ENCODE results near the gene SEL1L. TPM values are rescaled to one million over a fixed set of nuclear protein-coding genes. Genes with fewer than 3 reads are reported as not detected.

SEL1L gene
- total RNA-seq, 4 donors from 2014 or later = 30.4 to 41.9 (median 34.0) TPM

GRCh38 chr14:81536241-81536771, 2.7 kb upstream of the SEL1L start:
- DNase-seq (ENCODE audit: low spot score in 2 of 2) = no peak
- no peak overlapping the region for H3K4me3 ChIP-seq (ENCODE audit: low read depth, poor library complexity, severe bottlenecking)
- WGBS, 2 donors = 17 to 21% methylated on average over 2 of the region's 2 CpGs
- TF ChIP-seq POLR2A (IDR thresholded peaks at IDR 0.05) (no peak), CTCF (IDR thresholded peaks at IDR 0.05) (no peak)
- intact Hi-C loops (cut with DNase I; ENCODE audit: low total_unique reads) = no loop called here

GRCh38 chr14:81535396-81536164, 1.9 kb upstream of the SEL1L start:
- 60 to 65% methylated on average over 3 of the region's 3 CpGs for WGBS, 2 donors
- H3K4me3 ChIP-seq (ENCODE audit: low read depth, poor library complexity, severe bottlenecking) = no peak overlapping the region
- TF ChIP-seq POLR2A (IDR thresholded peaks at IDR 0.05) (no peak), CTCF (IDR thresholded peaks at IDR 0.05) (no peak)
- intact Hi-C loops (cut with DNase I; ENCODE audit: low total_unique reads) = no loop called here
- no peak for DNase-seq (ENCODE audit: low spot score in 2 of 2)

DNA sequence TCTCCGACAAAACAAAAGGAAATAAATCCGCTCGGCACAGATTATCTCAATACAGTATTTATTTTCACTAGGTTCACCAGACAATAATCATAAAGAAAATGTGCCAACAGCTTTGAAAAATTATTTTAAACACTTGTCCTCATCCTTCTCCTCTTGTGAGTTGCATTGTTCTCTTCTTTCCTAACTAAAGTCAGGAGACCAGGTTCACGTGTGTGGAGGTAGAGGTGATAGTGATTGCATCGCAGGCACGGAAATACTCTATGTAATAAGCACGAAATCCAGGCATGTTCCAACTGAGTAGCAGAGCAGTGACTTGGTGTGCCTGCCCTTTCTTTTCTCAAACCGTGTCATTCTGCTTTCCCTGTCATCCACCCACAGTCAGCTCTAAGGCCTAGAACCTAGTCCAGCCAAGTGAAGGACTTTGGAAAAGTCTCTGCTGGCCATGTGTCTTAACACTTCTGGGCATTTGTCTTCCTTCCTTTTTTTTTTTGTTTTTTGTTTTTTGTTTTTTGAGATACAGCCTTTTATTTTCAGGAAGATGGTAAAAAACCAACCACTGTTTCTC, 939 bp upstream of the SEL1L start:
- intact Hi-C loops (cut with DNase I; ENCODE audit: low total_unique reads) = no loop called here
- TF ChIP-seq POLR2A (IDR thresholded peaks at IDR 0.05) (no peak), CTCF (IDR thresholded peaks at IDR 0.05) (no peak)
- H3K4me3 ChIP-seq (ENCODE audit: low read depth, poor library complexity, severe bottlenecking) = no peak overlapping the region
- DNase-seq (ENCODE audit: low spot score in 2 of 2) = no peak
- WGBS, 2 donors = 94% methylated on average over 8 of the region's 8 CpGs

DNA sequence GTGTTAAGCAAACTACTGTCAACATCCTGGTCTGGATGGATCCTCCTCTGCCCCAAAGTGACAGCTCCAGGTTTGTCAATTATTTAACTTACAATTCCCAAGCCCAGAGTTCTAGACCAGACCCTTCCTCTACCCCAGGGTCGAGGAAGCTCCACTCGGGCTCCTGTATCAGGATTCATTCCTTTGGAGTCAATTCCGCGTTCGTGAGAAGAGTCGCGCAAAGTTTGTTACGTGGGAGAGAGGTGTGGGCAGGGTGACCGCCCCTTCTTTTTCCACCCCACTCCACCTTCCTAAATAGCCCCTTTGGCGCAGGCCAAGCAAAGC, 479 bp downstream of the SEL1L start:
- intact Hi-C loops (cut with DNase I; ENCODE audit: low total_unique reads) = no loop called here
- WGBS, 2 donors = 0% methylated on average over 10 of the region's 10 CpGs
- peak overlapping the region; percentile 100 for H3K4me3 ChIP-seq (ENCODE audit: low read depth, poor library complexity, severe bottlenecking)
- DNase-seq (ENCODE audit: low spot score in 2 of 2) = no peak
- no peak for TF ChIP-seq POLR2A (IDR thresholded peaks at IDR 0.05)
- TF ChIP-seq CTCF (IDR thresholded peaks at IDR 0.05) = no peak

DNA sequence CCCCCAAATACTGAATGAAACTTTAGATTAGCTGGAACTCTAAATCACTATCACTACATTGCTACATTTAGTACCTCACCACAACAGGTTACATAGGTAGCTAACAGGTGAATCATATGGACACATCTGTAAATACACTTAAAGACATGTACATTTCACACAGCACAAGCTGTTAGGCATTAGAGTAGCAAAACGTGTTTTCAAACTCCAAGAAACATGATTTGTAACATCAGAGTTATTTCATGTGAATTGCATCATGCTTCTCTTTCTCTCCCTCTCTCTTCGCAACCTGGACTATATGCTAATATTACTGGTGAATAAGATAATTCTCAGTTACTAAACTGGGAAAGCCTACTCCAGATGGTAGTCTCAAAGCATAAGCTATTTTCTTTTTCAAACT, 4.3 kb downstream of the SEL1L start:
- DNase-seq (ENCODE audit: low spot score in 2 of 2) = no peak
- H3K4me3 ChIP-seq (ENCODE audit: low read depth, poor library complexity, severe bottlenecking) = no peak overlapping the region
- TF ChIP-seq POLR2A (IDR thresholded peaks at IDR 0.05) (no peak), CTCF (IDR thresholded peaks at IDR 0.05) (no peak)
- intact Hi-C loops (cut with DNase I; ENCODE audit: low total_unique reads) = no loop called here
- 45 to 50% methylated on average over 2 of the region's 2 CpGs for WGBS, 2 donors

All from lower leg skin (tissue), 4 donors.